Muscle of leg (tissue), 11 donors: ENCODE measurements around the gene BTBD2. TPM values are rescaled to one million over a fixed set of nuclear protein-coding genes. Genes with fewer than 3 reads are reported as not detected.
"Not testable (repeated sequence)": the region's sequence is repeated elsewhere in the genome, so short reads cannot be mapped to it uniquely, and the experiment has no call there.

Experiments
- DNase-seq: peaks from one replicate; pipeline ENCODE4 v3.0.0; 2013
- H3K27ac ChIP-seq: one replicate; pipeline ENCODE4 v1.5.1; 2013; ENCODE audit warnings: mild to moderate bottlenecking, low read length, control low read depth
- H3K27me3 ChIP-seq: one replicate; pipeline ENCODE4 v1.6.1; 2013; ENCODE audit warnings: low read length; ENCODE audit not compliant: control insufficient read depth, insufficient read depth
- H3K36me3 ChIP-seq: one replicate; pipeline ENCODE4 v1.6.1; 2013; ENCODE audit warnings: low read length; ENCODE audit not compliant: control insufficient read depth, insufficient read depth
- H3K4me1 ChIP-seq: one replicate; pipeline ENCODE4 v1.6.1; 2013; ENCODE audit warnings: low read length; ENCODE audit not compliant: control insufficient read depth, insufficient read depth
- H3K4me3 ChIP-seq: one replicate; pipeline ENCODE4 v1.5.1; 2013; ENCODE audit warnings: low read length, control low read depth
- H3K9me3 ChIP-seq: replicated peaks from 2 replicates; pipeline ENCODE4 v1.6.1; 2013; ENCODE audit warnings: low read depth, low read length; ENCODE audit not compliant: control insufficient read depth
- WGBS: methylation state at CpG from one replicate; pipeline ENCODE4 v1.1.5; 2013; ENCODE audit warnings: missing lambda C conversion rate; ENCODE audit not compliant: insufficient coverage; 5-methylcytosine and 5-hydroxymethylcytosine counted together
- polyA plus RNA-seq, 8 donors: library from polyadenylated mRNA; unstranded; fragments of 120-200 nt; gene quantifications; one replicate each; pipeline versions ENCODE4 v1.2.1 to v1.2.3, GENCODE V29; 2013; ENCODE audit warnings: inconsistent platforms in 1 of 8, low replicate concordance in 1 of 8; ENCODE audit not compliant: insufficient read length in 8 of 8, insufficient read depth in 1 of 8
- total RNA-seq: library from RNA; stranded (reverse); fragments of 120-200 nt; gene quantifications from one replicate; pipeline ENCODE4 v1.2.4, GENCODE V29; 2013

The BTBD2 gene
- total and polyA plus RNA-seq, 9 donors: 28.6 to 87.5 (median 74.0) TPM

- H3K4me1 ChIP-seq: peaks cover 62% of the 10 kb centered on the region
- peaks cover 9% of the 10 kb centered on the region for H3K9me3 ChIP-seq
- DNase-seq: no peak
- 79% methylated on average over 14 of the region's 20 CpGs for whole genome bisulfite sequencing
- H3K4me3 ChIP-seq: no peak overlapping the region
- H3K36me3 ChIP-seq: peaks cover 59% of the 10 kb centered on the region
- no peaks in the 10 kb centered on the region for H3K27me3 ChIP-seq
- H3K27ac ChIP-seq: peak overlapping the region; percentile 75
These were observed 24.6 kb upstream of the BTBD2 start for GRCh38 chr19:2039959-2040646.

- Histone ChIP-seq H3K36me3 (peaks cover 51% of the 10 kb centered on the region), H3K4me3 (no peak overlapping the region), H3K4me1 (peaks cover 54% of the 10 kb centered on the region), H3K27ac (peak overlapping the region; percentile 75), H3K27me3 (no peaks in the 10 kb centered on the region), H3K9me3 (peaks cover 9% of the 10 kb centered on the region)
- peak; percentile 42 for DNase-seq
- 76% methylated on average over 13 of the region's 30 CpGs for WGBS
These were observed 23.8 kb upstream of the BTBD2 start for GRCh38 chr19:2039089-2039958.

GRCh38 chr19:2038284-2039088 is 23.0 kb upstream of the BTBD2 start:
- H3K4me3 ChIP-seq: no peak overlapping the region
- no peaks in the 10 kb centered on the region for H3K27me3 ChIP-seq
- H3K27ac ChIP-seq: peak overlapping the region; percentile 75
- peak; percentile 5 for DNase-seq
- 81% methylated on average over 39 of the region's 44 CpGs for WGBS
- peaks cover 54% of the 10 kb centered on the region for H3K4me1 ChIP-seq
- H3K36me3 ChIP-seq: peaks cover 48% of the 10 kb centered on the region
- peaks cover 9% of the 10 kb centered on the region for H3K9me3 ChIP-seq

GRCh38 chr19:2037651-2038255 is 22.2 kb upstream of the BTBD2 start:
- peak; percentile 30 for DNase-seq
- 71% methylated on average over 3 of the region's 24 CpGs for WGBS
- peaks cover 9% of the 10 kb centered on the region for H3K9me3 ChIP-seq
- H3K36me3 ChIP-seq: peaks cover 41% of the 10 kb centered on the region
- no peaks in the 10 kb centered on the region for H3K27me3 ChIP-seq
- no peak overlapping the region for H3K4me3 ChIP-seq
- peaks cover 57% of the 10 kb centered on the region for H3K4me1 ChIP-seq
- no peak overlapping the region for H3K27ac ChIP-seq

GRCh38 chr19:2036424-2036823 is 20.9 kb upstream of the BTBD2 start:
- Histone ChIP-seq H3K36me3 (peaks cover 35% of the 10 kb centered on the region), H3K27me3 (no peaks in the 10 kb centered on the region), H3K9me3 (peaks cover 9% of the 10 kb centered on the region), H3K4me1 (peaks cover 58% of the 10 kb centered on the region), H3K27ac (no peak overlapping the region), H3K4me3 (no peak overlapping the region)
- DNase-seq: no peak
- WGBS: no CpG with 5 or more reads among the region's 8 CpGs

- no peak for DNase-seq
- no peak overlapping the region for H3K4me3 ChIP-seq
- no peaks in the 10 kb centered on the region for H3K27me3 ChIP-seq
- H3K4me1 ChIP-seq: peaks cover 52% of the 10 kb centered on the region
- 66% methylated on average over 12 of the region's 14 CpGs for WGBS
- H3K36me3 ChIP-seq: peaks cover 27% of the 10 kb centered on the region
- no peak overlapping the region for H3K27ac ChIP-seq
- peaks cover 9% of the 10 kb centered on the region for H3K9me3 ChIP-seq
These were observed 20.1 kb upstream of the BTBD2 start for GRCh38 chr19:2035590-2035991.

GRCh38 chr19:2034729-2035589 is 19.4 kb upstream of the BTBD2 start:
- Histone ChIP-seq H3K27me3 (no peaks in the 10 kb centered on the region), H3K9me3 (peaks cover 9% of the 10 kb centered on the region), H3K27ac (no peak overlapping the region), H3K4me3 (no peak overlapping the region), H3K36me3 (peaks cover 20% of the 10 kb centered on the region), H3K4me1 (peaks cover 46% of the 10 kb centered on the region)
- DNase-seq: peak; percentile 24
- 30% methylated on average over 30 of the region's 34 CpGs for WGBS

- WGBS: 77% methylated on average over 14 of the region's 15 CpGs
- H3K9me3 ChIP-seq, H3K27ac ChIP-seq, H3K4me3 ChIP-seq, H3K27me3 ChIP-seq, DNase-seq: not testable (repeated sequence)
- peaks cover 14% of the 10 kb centered on the region for H3K36me3 ChIP-seq
- peaks cover 39% of the 10 kb centered on the region for H3K4me1 ChIP-seq
These were observed 18.7 kb upstream of the BTBD2 start for GRCh38 chr19:2034253-2034652.

GRCh38 chr19:2033825-2034159 is 18.3 kb upstream of the BTBD2 start:
- peaks cover 10% of the 10 kb centered on the region for H3K36me3 ChIP-seq
- H3K27me3 ChIP-seq: no peaks in the 10 kb centered on the region
- WGBS: 54% methylated on average over 7 of the region's 9 CpGs
- H3K4me1 ChIP-seq: peaks cover 34% of the 10 kb centered on the region
- no peak for DNase-seq
- H3K27ac ChIP-seq: no peak overlapping the region
- no peak overlapping the region for H3K4me3 ChIP-seq
- peaks cover 9% of the 10 kb centered on the region for H3K9me3 ChIP-seq
